Femur (tissue), 1 donor: ENCODE data around the gene S100Z.

ENCODE experiments used
- DNase-seq: peaks from one replicate; pipeline ENCODE4 v3.0.0-alpha.2; 2017

Gene S100Z

DNA sequence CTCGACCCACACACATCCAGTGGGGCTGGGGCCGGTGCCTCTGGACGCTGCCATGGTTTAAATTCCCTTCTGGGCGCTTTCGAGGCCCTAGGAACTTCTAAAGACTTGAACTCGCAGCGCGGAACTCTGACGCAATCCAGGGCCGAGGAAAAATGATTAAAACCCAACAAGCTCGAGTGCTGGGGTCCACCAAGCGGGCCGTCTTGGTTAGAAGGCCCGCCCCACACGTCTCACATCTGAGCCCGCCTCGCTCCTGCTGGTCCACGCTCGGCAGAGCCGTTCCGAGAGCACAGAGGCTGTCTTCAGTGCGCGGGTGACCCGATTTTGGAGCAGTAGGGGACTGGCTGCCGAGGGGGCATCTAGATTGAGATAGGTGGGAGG is 104.6 kb downstream of the S100Z start:
- DNase-seq: no peak

DNA sequence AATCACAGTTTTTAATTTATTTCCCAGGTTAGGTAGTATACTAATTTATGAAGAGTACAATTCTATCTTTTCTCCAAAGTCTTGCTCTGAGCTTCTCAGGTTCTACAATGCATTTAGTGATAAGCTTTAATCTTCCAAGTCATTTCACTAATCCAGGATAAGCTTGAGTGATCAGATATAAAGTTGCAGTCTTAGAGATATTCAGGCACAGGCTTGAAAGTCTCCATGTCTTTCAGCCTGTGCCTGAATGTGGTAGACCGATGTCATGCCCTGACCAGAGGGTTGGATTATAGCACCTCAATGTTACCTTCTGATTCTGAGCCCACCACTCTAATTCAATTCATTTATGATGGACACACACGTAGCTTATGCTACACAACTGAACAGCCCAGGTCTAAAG is 106.2 kb downstream of the S100Z start:
- no peak for DNase-seq

DNA sequence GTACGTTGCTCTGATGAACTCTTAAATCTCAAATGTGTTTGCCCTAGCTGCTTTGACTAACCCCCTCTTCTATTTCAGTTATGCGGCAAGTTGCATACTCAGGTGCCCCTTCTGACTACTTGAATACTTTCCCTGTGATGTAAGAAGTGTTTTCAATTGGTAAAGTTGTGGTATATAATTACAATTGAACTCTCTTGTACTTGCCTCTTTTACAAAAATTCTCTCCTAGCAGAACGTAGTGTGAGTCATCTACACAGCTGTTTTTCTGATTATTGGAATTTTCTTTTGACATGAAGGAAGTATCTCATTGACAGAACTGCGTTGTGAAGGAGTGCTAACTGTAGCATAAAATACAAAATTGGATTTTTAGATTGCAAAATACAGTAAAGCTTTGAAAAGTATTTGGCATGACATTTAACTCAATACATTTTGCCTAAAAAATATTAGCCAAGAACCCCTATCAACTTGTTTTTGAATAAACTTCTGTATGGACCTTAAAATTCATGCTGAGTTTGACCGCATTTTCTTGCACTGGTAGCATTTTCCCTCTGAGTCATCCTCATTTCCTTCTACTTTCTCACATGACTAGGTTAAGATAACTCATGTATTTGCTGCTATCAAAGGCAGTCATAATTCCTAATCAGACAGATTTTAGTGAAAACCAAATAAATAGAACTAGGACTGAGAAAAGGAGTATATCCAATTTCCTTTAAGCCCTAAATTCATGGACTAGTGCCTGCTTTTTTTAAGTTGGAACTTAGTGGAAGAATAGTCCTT is 109.4 kb downstream of the S100Z start:
- no peak for DNase-seq

DNA sequence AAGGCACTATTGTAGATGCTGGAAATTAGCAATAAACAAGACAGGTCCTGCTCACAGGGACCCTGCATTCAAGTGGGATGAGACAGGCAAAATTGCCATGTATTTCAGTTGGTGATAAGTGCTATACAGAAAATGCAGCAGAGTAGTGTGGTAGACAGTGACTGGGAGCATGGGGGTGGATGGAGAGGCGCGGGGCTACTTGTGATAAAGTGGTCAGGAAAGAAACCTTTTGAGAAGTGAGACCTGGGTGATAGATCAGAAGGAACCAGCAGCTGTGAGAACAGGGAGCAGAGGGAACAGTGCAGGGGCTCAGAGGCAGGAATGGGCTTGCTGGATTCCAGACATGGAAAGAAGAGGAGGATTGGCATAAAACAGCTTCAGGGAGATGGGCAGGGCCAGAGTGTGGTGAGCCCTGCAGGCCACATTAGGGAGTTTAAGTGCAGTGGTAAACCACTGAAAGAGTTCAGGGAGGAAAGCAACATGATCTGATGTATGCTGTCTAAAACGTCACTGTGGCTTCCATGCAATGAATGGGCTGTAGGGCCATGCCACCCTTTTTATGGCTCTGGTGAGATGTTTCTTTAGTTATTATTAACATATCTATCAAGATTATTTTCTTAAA is 110.3 kb downstream of the S100Z start:
- DNase-seq: peak; percentile 30

DNA sequence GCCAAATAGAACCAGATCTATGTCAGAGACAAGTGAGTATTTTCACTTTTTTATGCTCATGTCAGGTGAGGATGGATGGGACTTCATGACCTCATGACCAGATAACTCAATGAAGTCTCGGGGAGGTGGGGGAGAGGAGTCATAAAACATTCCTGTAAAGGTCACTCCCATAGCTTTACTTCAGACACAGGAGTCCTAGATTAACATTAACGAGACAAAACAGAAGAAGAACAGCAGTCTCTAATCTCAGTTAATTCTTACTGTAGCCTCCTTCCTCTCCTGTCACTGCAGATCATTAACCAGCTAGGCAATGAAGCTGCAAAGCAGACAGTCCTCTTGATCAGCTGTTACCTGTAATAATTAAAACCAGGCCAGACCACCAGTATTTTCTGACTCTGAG is 114.2 kb downstream of the S100Z start:
- DNase-seq: no peak
